HG02885 (cell line): ENCODE data around the gene KIF19.
"Not testable (repeated sequence)": the region's sequence is repeated elsewhere in the genome, so short reads cannot be mapped to it uniquely, and the experiment has no call there.

Experiments
- ATAC-seq: cut with Tn5 transposase; IDR thresholded peaks from one replicate; pipeline ENCODE4 v1.9.1; 2021; ENCODE audit warnings: mild to moderate bottlenecking; ENCODE audit not compliant: unreplicated experiment, poor library complexity

The KIF19 gene

GRCh38 chr17:74386386-74386785 lies 60.4 kb downstream of the KIF19 start:
- no peak for ATAC-seq

- no peak for ATAC-seq
These were observed 61.6 kb downstream of the KIF19 start for GRCh38 chr17:74387365-74388218.

GRCh38 chr17:74389084-74389753 lies 63.2 kb downstream of the KIF19 start:
- ATAC-seq = no peak

GRCh38 chr17:74389937-74390679 lies 64.1 kb downstream of the KIF19 start:
- ATAC-seq = no peak

GRCh38 chr17:74390680-74391653 lies 64.9 kb downstream of the KIF19 start:
- no peak for ATAC-seq

- ATAC-seq = no peak
These were observed 65.7 kb downstream of the KIF19 start for GRCh38 chr17:74391771-74392170.

GRCh38 chr17:74392848-74393247 lies 66.8 kb downstream of the KIF19 start:
- ATAC-seq = no peak

GRCh38 chr17:74393346-74393942 lies 67.4 kb downstream of the KIF19 start:
- ATAC-seq = no peak

GRCh38 chr17:74394275-74394950 lies 68.4 kb downstream of the KIF19 start:
- no peak for ATAC-seq

- no peak for ATAC-seq
These were observed 69.0 kb downstream of the KIF19 start for GRCh38 chr17:74394977-74395376.

- no peak for ATAC-seq
These were observed 70.5 kb downstream of the KIF19 start for GRCh38 chr17:74396567-74396966.

- no peak for ATAC-seq
These were observed 76.0 kb downstream of the KIF19 start for GRCh38 chr17:74402048-74402447.

- ATAC-seq = no peak
These were observed 77.6 kb downstream of the KIF19 start for GRCh38 chr17:74403512-74404137.

GRCh38 chr17:74404218-74404617 lies 78.2 kb downstream of the KIF19 start:
- no peak for ATAC-seq

- ATAC-seq = no peak
These were observed 78.8 kb downstream of the KIF19 start for GRCh38 chr17:74404789-74405188.

- not testable (repeated sequence) for ATAC-seq
These were observed 79.3 kb downstream of the KIF19 start for GRCh38 chr17:74405311-74405710.
